Measurements from ENCODE around the gene ARVCF.

The ARVCF gene

DNA sequence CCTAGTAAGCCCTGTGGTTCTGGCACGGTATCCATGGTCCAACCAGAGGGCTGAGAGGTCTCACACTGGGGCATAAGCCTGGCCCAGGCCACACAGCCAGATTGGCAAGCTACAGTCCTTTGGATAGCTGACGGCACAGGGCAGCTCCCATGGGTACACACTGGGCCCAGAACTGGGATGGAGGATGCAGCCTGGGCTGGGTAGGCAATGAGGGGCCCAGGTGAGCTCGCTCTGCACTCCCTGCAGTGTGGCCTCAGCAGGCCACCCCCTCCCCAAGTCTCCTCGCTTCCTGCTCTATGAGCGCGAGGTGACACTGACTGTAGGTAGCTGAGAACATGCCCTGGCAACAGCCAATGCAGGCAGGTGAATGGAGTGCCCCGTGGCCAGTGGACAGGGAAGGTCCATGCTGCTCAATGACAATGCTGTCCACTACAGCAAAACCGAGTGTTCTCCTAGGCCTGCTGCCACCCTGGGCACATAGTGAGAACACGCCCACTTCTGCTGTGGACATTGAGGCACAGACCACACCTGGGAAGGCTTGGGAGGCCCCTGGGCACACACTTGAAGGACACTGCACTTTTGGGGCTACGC lies 3.8 kb downstream of the ARVCF start:
- H3K9ac ChIP-seq (ENCODE audit: low read length): no peak overlapping the region
- H4K12ac ChIP-seq (ENCODE audit: low read depth, low read length): no peak overlapping the region
- no peak overlapping the region for H4K91ac ChIP-seq (ENCODE audit: low read depth, low read length)
- H3K79me2 ChIP-seq (ENCODE audit: control insufficient read depth, insufficient read depth, low read length, poor library complexity): no peaks in the 10 kb centered on the region
- H3K4me3 ChIP-seq (ENCODE audit: low read depth, low read length): no peak overlapping the region
- WGBS (ENCODE audit: extremely low coverage, insufficient coverage, insufficient read length): no CpG with 5 or more reads among the region's 10 CpGs
- H2BK12ac ChIP-seq (ENCODE audit: low read length): no peak overlapping the region
- H3K27me3 ChIP-seq (ENCODE audit: insufficient read depth, low read length): peaks cover 11% of the 10 kb centered on the region
- H3K18ac ChIP-seq (ENCODE audit: low read length): no peak overlapping the region
- H3K36me3 ChIP-seq (ENCODE audit: control insufficient read depth in 1 of 2, insufficient read depth in 2 of 2, low read length in 2 of 2): no peaks in the 10 kb centered on the region
- H3K4me1 ChIP-seq (ENCODE audit: control insufficient read depth in 1 of 2, insufficient read depth in 2 of 2, low read length in 2 of 2): peaks cover 3% of the 10 kb centered on the region in 2 experiments
- no peak overlapping the region for H4K8ac ChIP-seq (ENCODE audit: low read depth, low read length)
- H2BK5ac ChIP-seq (ENCODE audit: low read depth, low read length, poor library complexity): no peak overlapping the region
- H3K4ac ChIP-seq (ENCODE audit: low read depth, low read length): no peak overlapping the region
- no peak overlapping the region for H3K14ac ChIP-seq (ENCODE audit: low read length)
- H3K79me1 ChIP-seq (ENCODE audit: low read length): no peaks in the 10 kb centered on the region
- H2BK120ac ChIP-seq (ENCODE audit: insufficient read depth, low read length, poor library complexity): no peak overlapping the region
- H3K4me2 ChIP-seq (ENCODE audit: low read length): no peak overlapping the region
- peak overlapping the region; percentile 58 for H2AK5ac ChIP-seq (ENCODE audit: low read length)
- DNase-seq: no peak
- H2AFZ ChIP-seq (ENCODE audit: insufficient read depth, low read length, poor library complexity): no peak overlapping the region
- H3K27ac ChIP-seq (ENCODE audit: low read depth, low read length): no peak overlapping the region
- H3K23ac ChIP-seq (ENCODE audit: low read length): no peak overlapping the region
- peaks cover 8% of the 10 kb centered on the region for H3K9me3 ChIP-seq (ENCODE audit: insufficient read depth, low read depth, low read length)

DNA sequence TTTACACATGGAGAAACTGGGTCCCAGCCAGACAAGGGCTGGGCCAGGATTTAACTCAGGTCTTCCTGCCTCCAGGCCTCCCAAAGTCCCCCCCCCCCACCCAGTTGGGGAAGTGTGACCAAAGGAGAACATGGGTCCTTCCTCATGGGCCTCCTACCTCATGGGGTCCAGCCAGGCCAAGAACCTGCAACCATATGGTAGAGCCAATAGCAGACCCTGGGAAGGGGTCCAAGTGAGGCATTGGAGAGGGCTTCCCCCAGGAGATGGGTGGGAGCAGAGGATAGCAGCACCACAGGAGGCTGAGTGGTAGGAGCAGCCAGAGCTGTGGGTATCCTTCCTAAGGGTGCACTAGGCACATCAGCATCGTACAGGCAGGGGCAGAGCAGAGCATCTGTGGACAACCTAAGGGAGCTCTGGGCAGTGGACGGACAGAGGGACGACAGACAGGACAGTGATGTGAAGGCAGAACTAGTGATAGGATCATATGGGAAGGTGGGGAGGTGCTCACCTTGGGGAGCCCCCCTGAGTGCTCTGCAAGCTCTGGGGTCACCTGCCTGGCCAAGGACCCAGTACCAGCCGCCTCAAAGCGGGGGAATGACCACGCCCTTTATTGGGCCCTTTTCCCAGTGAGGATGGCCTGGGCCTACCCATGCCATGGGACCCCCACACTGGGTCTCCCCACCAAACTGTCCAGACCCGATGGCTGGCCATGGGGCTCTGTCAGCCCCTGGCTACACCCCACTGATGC lies 4.5 kb downstream of the ARVCF start:
- no peak overlapping the region for H2BK12ac ChIP-seq (ENCODE audit: low read length)
- H3K18ac ChIP-seq (ENCODE audit: low read length): no peak overlapping the region
- peaks cover under 1 to 3% of the 10 kb centered on the region in 2 experiments for H3K4me1 ChIP-seq (ENCODE audit: control insufficient read depth in 1 of 2, insufficient read depth in 2 of 2, low read length in 2 of 2)
- no peak overlapping the region for H2BK5ac ChIP-seq (ENCODE audit: low read depth, low read length, poor library complexity)
- no peak overlapping the region for H2AK5ac ChIP-seq (ENCODE audit: low read length)
- H3K79me1 ChIP-seq (ENCODE audit: low read length): no peaks in the 10 kb centered on the region
- H3K4me2 ChIP-seq (ENCODE audit: low read length): no peak overlapping the region
- H3K9me3 ChIP-seq (ENCODE audit: insufficient read depth, low read depth, low read length): peaks cover 5% of the 10 kb centered on the region
- H3K27ac ChIP-seq (ENCODE audit: low read depth, low read length): no peak overlapping the region
- no peak overlapping the region for H4K8ac ChIP-seq (ENCODE audit: low read depth, low read length)
- H3K14ac ChIP-seq (ENCODE audit: low read length): no peak overlapping the region
- H3K9ac ChIP-seq (ENCODE audit: low read length): no peak overlapping the region
- H3K79me2 ChIP-seq (ENCODE audit: control insufficient read depth, insufficient read depth, low read length, poor library complexity): no peaks in the 10 kb centered on the region
- no peaks in the 10 kb centered on the region for H3K36me3 ChIP-seq (ENCODE audit: control insufficient read depth in 1 of 2, insufficient read depth in 2 of 2, low read length in 2 of 2)
- H3K4ac ChIP-seq (ENCODE audit: low read depth, low read length): no peak overlapping the region
- WGBS (ENCODE audit: extremely low coverage, insufficient coverage, insufficient read length): no CpG with 5 or more reads among the region's 7 CpGs
- no peak overlapping the region for H2BK120ac ChIP-seq (ENCODE audit: insufficient read depth, low read length, poor library complexity)
- H4K12ac ChIP-seq (ENCODE audit: low read depth, low read length): no peak overlapping the region
- DNase-seq: no peak
- no peak overlapping the region for H3K4me3 ChIP-seq (ENCODE audit: low read depth, low read length)
- peaks cover 6% of the 10 kb centered on the region for H3K27me3 ChIP-seq (ENCODE audit: insufficient read depth, low read length)
- no peak overlapping the region for H3K23ac ChIP-seq (ENCODE audit: low read length)
- no peak overlapping the region for H4K91ac ChIP-seq (ENCODE audit: low read depth, low read length)
- H2AFZ ChIP-seq (ENCODE audit: insufficient read depth, low read length, poor library complexity): no peak overlapping the region

DNA sequence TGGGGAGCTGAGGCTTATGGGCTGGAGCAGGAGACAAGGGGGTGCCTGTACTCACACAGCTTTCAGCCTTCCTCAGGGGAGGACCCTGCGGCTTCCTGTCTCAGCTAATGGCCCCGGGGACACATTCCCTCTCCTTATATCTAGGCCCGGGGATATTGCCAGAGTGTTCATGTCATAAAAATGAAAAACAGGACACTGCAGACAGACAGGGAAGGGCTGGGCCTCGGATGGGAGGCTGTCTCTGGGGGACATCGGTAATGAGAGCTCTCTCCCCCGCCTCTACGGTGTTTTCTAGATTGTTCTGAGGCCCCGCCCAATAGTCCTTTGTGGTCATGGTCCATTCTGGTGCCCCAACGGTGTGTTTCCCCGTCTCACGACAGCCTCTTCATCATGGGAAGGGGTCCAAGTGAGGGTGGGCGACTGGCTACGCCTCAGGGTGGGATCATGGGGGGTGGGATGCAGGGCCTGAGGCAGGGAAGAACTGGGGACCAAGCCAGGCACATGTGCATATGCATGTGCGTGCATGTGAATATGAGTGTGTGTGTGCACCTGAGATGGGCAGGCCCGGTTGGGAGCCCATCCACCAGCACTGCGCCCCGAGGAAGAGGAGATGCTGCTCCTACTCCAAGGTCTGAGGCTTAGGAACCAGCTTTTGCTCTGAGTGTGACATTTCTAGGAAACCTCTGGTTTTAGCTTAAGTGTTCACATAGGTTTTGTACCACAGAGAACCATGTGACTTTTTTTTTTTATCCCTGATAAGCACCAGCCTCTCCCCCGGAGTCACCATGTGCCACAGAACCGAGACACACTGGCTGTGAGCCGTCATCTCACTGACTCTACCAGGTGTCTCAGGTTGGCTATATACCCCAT lies 5.3 kb downstream of the ARVCF start:
- Histone ChIP-seq H3K4me1 (ENCODE audit: control insufficient read depth in 1 of 2, insufficient read depth in 2 of 2, low read length in 2 of 2) (peaks cover 0 to 3% of the 10 kb centered on the region in 2 experiments), H4K12ac (ENCODE audit: low read depth, low read length) (no peak overlapping the region), H3K9me3 (ENCODE audit: insufficient read depth, low read depth, low read length) (peaks cover 5% of the 10 kb centered on the region), H3K79me1 (ENCODE audit: low read length) (no peaks in the 10 kb centered on the region), H3K4me2 (ENCODE audit: low read length) (no peak overlapping the region), H2BK120ac (ENCODE audit: insufficient read depth, low read length, poor library complexity) (no peak overlapping the region), H2AK5ac (ENCODE audit: low read length) (no peak overlapping the region), H3K9ac (ENCODE audit: low read length) (no peak overlapping the region), H4K8ac (ENCODE audit: low read depth, low read length) (no peak overlapping the region), H2BK12ac (ENCODE audit: low read length) (no peak overlapping the region), H3K23ac (ENCODE audit: low read length) (no peak overlapping the region), H3K36me3 (ENCODE audit: control insufficient read depth in 1 of 2, insufficient read depth in 2 of 2, low read length in 2 of 2) (no peaks in the 10 kb centered on the region), H3K14ac (ENCODE audit: low read length) (no peak overlapping the region), H2BK5ac (ENCODE audit: low read depth, low read length, poor library complexity) (no peak overlapping the region), H3K27ac (ENCODE audit: low read depth, low read length) (no peak overlapping the region), H3K4ac (ENCODE audit: low read depth, low read length) (no peak overlapping the region), H3K79me2 (ENCODE audit: control insufficient read depth, insufficient read depth, low read length, poor library complexity) (no peaks in the 10 kb centered on the region), H3K27me3 (ENCODE audit: insufficient read depth, low read length) (peaks cover 4% of the 10 kb centered on the region), H3K4me3 (ENCODE audit: low read depth, low read length) (no peak overlapping the region), H4K91ac (ENCODE audit: low read depth, low read length) (no peak overlapping the region), H3K18ac (ENCODE audit: low read length) (no peak overlapping the region), H2AFZ (ENCODE audit: insufficient read depth, low read length, poor library complexity) (no peak overlapping the region)
- DNase-seq: no peak
- no CpG with 5 or more reads among the region's 20 CpGs for WGBS (ENCODE audit: extremely low coverage, insufficient coverage, insufficient read length)

DNA sequence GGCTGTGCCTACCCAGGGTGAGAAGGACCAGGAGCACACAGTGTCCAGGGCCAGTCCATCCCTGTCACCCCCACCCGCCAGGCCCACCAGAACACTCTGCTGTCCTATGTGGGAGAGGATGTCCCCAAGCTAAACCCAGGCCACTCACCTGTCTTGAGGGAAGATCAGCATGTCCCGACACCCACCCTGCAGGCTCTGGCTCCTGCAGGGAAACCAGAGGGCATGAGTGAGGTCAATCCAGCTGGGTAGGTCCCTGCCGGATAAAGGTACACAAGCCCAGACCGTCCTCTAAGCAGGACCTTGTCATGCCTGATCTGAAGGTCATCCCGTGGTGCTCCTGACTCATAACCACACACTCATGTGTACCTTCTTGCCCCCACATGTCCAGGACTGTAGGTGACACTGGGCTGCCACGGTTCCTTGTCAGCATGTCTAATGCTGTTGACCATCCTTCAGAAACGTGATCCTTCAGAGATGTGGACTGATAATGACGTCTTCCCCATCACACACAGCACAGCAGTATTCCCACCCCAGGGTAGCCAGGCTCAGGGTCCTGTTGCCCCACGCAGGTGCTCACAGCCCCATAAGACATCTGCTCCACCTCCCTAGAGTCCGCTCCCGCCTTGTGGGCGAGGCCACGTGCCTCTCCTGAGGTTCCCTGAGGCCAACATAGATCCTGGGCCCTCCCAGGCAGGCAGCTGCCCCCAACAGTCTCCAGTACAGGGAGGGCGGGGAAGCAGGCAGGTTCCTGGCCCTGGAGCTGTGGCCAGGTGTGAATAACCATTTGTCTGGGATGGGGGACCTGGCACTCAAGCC lies 6.1 kb downstream of the ARVCF start:
- Histone ChIP-seq H3K27ac (ENCODE audit: low read depth, low read length) (no peak overlapping the region), H3K79me1 (ENCODE audit: low read length) (no peaks in the 10 kb centered on the region)
- no peak for DNase-seq

More for the DNA sequence above, 6.1 kb downstream of the ARVCF start:
- Histone ChIP-seq H3K4me1 (ENCODE audit: control insufficient read depth in 1 of 2, insufficient read depth in 2 of 2, low read length in 2 of 2) (peaks cover 0 to 3% of the 10 kb centered on the region in 2 experiments), H3K18ac (ENCODE audit: low read length) (no peak overlapping the region), H3K9me3 (ENCODE audit: insufficient read depth, low read depth, low read length) (peaks cover 5% of the 10 kb centered on the region), H4K12ac (ENCODE audit: low read depth, low read length) (no peak overlapping the region), H3K23ac (ENCODE audit: low read length) (no peak overlapping the region), H3K27me3 (ENCODE audit: insufficient read depth, low read length) (no peaks in the 10 kb centered on the region), H3K14ac (ENCODE audit: low read length) (no peak overlapping the region), H2AK5ac (ENCODE audit: low read length) (no peak overlapping the region), H3K4me3 (ENCODE audit: low read depth, low read length) (no peak overlapping the region), H3K9ac (ENCODE audit: low read length) (no peak overlapping the region), H3K79me2 (ENCODE audit: control insufficient read depth, insufficient read depth, low read length, poor library complexity) (no peaks in the 10 kb centered on the region), H2BK5ac (ENCODE audit: low read depth, low read length, poor library complexity) (no peak overlapping the region), H3K4me2 (ENCODE audit: low read length) (no peak overlapping the region), H2AFZ (ENCODE audit: insufficient read depth, low read length, poor library complexity) (no peak overlapping the region), H4K8ac (ENCODE audit: low read depth, low read length) (no peak overlapping the region), H4K91ac (ENCODE audit: low read depth, low read length) (peak overlapping the region; percentile 25), H3K36me3 (ENCODE audit: control insufficient read depth in 1 of 2, insufficient read depth in 2 of 2, low read length in 2 of 2) (no peaks in the 10 kb centered on the region), H2BK120ac (ENCODE audit: insufficient read depth, low read length, poor library complexity) (no peak overlapping the region), H3K4ac (ENCODE audit: low read depth, low read length) (no peak overlapping the region), H2BK12ac (ENCODE audit: low read length) (no peak overlapping the region)
- WGBS (ENCODE audit: extremely low coverage, insufficient coverage, insufficient read length): no CpG with 5 or more reads among the region's 14 CpGs
